ENCODE measurements around the gene KHDC1L.
"Not testable (repeated sequence)": the region's sequence is repeated elsewhere in the genome, so short reads cannot be mapped to it uniquely, and the experiment has no call there.

GRCh38 chr6:73233971-73234370 is 8.7 kb upstream of the KHDC1L start:
- TF ChIP-seq TAF1 (conservative IDR thresholded peaks at IDR 0.05); REST (IDR thresholded peaks at IDR 0.05); ZBTB33 (IDR thresholded peaks at IDR 0.05); JUND (IDR thresholded peaks at IDR 0.05); RAD21 (IDR thresholded peaks at IDR 0.05); GABPA (IDR thresholded peaks at IDR 0.05 in 1 of 2, conservative IDR thresholded peaks at IDR 0.05 in 1 of 2); YY1 (IDR thresholded peaks at IDR 0.05); MAX (IDR thresholded peaks at IDR 0.05); NR2F2 (IDR thresholded peaks at IDR 0.05); SP1 (IDR thresholded peaks at IDR 0.05); EGR1 (IDR thresholded peaks at IDR 0.05; ENCODE audit: low read depth in 2 of 2): not testable (repeated sequence)
- TF ChIP-seq, protein P1, sequence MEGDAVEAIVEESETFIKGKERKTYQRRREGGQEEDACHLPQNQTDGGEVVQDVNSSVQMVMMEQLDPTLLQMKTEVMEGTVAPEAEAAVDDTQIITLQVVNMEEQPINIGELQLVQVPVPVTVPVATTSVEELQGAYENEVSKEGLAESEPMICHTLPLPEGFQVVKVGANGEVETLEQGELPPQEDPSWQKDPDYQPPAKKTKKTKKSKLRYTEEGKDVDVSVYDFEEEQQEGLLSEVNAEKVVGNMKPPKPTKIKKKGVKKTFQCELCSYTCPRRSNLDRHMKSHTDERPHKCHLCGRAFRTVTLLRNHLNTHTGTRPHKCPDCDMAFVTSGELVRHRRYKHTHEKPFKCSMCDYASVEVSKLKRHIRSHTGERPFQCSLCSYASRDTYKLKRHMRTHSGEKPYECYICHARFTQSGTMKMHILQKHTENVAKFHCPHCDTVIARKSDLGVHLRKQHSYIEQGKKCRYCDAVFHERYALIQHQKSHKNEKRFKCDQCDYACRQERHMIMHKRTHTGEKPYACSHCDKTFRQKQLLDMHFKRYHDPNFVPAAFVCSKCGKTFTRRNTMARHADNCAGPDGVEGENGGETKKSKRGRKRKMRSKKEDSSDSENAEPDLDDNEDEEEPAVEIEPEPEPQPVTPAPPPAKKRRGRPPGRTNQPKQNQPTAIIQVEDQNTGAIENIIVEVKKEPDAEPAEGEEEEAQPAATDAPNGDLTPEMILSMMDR (IDR thresholded peaks at IDR 0.05; ENCODE audit: low read depth, low read length, missing input control): not testable (repeated sequence)

Data from liver (tissue), 3 donors.